GM21737 (cell line): ENCODE data around the gene MYL7.

Source experiments
- ATAC-seq: cut with Tn5 transposase; IDR thresholded peaks from one replicate; pipeline ENCODE4 v1.9.1; 2021; ENCODE audit warnings: mild to moderate bottlenecking, moderate library complexity; ENCODE audit not compliant: unreplicated experiment

The MYL7 gene

DNA sequence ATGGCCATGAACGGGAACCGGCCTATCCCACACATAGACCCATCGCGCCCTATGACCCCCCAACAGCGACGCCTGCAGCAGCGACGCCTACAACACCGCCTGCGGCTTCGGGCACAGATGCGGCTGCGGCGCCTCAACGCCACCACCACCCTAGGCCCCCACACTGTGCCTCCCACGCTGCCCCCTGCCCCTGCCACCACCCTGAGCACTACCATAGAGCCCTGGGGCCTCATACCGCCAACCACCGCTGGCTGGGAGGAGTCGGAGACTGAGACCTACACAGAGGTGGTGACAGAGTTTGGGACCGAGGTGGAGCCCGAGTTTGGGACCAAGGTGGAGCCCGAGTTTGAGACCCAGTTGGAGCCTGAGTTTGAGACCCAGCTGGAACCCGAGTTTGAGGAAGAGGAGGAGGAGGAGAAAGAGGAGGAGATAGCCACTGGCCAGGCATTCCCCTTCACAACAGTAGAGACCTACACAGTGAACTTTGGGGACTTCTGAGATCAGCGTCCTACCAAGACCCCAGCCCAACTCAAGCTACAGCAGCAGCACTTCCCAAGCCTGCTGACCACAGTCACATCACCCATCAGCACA is 27.3 kb downstream of the MYL7 start:
- no peak for ATAC-seq

DNA sequence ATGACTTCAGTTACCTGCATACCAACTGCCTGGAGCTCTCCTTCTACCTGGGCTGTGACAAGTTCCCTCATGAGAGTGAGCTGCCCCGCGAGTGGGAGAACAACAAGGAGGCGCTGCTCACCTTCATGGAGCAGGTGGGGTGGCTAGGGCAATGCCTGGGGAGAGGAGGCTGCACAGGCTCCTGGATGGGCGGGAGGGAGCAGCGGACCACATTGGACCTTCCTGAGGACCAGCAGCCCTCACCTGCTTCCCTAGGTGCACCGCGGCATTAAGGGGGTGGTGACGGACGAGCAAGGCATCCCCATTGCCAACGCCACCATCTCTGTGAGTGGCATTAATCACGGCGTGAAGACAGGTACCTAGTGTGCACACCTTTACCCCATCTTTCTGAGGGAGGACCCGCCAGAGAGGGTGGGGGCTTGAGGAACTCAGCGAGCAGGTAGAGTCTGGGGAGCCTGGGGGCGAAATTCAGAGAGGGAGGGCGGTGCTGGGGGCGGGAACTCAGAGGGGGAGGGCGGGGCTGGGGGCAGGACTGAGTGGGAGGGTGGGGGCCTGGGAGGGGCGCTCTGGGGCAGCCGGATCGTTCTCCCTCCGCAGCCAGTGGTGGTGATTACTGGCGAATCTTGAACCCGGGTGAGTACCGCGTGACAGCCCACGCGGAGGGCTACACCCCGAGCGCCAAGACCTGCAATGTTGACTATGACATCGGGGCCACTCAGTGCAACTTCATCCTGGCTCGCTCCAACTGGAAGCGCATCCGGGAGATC is 28.0 kb downstream of the MYL7 start:
- no peak for ATAC-seq

DNA sequence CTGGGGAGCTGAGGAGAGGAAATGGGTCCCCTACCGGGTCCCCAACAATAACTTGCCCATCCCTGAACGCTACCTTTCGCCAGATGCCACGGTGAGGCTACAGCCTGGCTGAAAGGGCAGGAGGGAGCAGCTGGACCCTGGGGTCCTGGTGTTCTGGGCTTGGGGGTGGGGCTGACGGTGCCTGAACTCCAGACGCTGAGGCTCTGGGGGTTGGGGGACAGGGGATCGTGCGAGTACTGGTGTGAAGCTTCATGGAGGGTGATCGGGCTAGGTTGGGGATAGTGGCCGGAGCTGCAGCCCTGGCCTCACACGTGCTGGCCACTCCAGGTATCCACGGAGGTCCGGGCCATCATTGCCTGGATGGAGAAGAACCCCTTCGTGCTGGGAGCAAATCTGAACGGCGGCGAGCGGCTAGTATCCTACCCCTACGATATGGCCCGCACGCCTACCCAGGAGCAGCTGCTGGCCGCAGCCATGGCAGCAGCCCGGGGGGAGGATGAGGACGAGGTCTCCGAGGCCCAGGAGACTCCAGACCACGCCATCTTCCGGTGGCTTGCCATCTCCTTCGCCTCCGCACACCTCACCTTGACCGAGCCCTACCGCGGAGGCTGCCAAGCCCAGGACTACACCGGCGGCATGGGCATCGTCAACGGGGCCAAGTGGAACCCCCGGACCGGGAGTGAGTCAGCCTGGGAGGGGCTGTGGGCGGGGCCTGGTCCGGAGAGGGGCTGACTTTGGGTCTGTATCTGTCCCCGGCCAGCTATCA is 28.7 kb downstream of the MYL7 start:
- ATAC-seq: no peak

DNA sequence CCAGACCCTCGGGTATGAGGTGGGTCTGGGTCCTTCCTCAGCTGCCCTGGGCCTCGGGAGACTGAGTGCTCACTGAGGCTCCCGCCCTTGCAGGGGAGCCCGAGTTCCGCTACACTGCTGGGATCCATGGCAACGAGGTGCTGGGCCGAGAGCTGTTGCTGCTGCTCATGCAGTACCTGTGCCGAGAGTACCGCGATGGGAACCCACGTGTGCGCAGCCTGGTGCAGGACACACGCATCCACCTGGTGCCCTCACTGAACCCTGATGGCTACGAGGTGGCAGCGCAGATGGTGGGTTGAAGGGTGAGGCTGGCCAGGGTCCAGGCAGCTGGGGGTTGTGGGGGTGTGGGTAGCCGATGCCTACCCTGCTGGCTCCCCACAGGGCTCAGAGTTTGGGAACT is 29.4 kb downstream of the MYL7 start:
- ATAC-seq: no peak

DNA sequence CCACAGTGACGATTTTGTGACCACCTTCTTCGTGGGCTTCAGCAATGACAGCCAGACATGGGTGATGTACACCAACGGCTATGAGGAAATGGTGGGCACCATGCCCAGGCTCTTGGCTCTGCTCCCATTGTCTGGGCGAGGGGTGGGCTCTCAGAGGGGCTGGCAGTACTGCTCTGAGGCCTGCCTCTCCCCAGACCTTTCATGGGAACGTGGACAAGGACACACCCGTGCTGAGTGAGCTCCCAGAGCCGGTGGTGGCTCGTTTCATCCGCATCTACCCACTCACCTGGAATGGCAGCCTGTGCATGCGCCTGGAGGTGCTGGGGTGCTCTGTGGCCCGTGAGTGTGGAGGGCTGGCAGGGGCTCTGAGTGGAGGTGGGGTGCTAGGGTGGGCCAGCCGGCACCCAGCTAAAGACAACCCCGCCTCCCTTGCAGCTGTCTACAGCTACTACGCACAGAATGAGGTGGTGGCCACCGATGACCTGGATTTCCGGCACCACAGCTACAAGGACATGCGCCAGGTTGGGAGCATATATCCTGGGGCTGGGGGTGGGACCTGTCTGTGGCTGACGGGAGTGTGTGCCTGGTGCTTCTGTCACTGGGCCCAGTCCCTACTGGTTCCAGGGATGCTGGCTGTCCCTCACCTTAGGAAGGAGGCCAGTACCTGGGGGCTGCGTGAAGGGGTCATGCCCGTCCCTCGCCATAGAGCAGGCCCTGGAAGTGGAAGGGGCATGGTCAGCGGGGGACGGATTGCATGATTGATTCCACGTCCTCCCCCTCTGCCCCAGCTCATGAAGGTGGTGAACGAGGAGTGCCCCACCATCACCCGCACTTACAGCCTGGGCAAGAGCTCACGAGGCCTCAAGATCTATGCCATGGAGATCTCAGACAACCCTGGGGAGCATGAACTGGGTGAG is 30.2 kb downstream of the MYL7 start:
- ATAC-seq: no peak

DNA sequence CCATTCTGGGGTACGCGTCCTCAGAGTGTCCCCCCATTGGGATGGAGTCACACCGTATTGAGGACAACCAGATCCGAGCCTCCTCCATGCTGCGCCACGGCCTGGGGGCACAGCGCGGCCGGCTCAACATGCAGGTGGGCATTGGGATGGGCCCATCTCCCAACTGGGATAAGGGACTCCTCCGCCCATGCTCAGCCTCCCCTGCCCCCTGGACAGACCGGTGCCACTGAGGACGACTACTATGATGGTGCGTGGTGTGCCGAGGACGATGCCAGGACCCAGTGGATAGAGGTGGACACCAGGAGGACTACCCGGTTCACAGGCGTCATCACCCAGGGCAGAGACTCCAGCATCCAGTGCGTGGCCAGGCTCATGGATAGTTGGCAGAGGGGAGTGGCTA is 31.1 kb downstream of the MYL7 start:
- ATAC-seq: no peak

DNA sequence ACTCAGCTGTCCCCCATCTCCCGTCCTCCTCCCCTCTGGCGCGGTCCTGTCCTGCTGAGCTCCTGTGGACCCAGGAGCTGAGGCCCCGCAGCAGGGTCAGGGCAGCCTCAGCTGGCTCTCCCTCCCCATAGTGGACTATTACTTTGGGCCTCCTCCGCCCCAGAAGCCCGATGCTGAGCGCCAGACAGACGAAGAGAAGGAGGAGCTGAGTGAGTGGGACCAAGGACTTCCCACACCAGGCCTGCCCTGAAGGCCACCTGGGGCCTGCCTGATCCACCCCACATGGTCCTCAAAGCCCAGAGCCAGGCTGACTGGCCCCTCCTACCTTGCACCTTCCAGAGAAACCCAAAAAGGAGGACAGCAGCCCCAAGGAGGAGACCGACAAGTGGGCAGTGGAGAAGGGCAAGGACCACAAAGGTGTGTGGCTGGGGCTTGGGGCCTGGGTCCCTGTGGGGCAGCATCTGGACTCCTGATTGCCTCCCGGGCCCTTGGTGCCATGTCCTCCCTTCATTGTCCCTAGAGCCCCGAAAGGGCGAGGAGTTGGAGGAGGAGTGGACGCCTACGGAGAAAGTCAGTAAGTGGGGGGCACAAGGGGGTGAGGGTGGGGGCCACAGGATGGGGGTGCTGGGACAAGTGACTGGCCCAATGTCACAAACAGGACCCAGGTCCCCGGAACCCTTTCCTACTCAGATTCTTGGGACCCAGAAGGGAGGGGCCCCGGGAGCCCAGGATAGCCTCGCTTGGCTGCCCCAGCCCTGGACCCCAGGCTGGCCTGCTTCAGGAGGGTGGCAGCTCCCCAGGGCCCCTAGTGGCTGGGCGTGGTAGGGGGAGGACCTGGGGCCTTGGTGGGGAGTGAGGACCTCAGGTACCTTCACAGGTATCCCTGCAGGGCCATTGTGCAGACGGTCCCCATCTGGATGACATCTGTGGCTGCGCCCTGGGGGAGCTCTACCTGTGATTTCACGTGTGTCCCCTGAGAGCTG is 32.1 kb downstream of the MYL7 start:
- no peak for ATAC-seq

GRCh38 chr7:44107961-44108767 is 33.0 kb downstream of the MYL7 start:
- ATAC-seq: no peak

GRCh38 chr7:44107116-44107960 is 33.8 kb downstream of the MYL7 start:
- no peak for ATAC-seq

GRCh38 chr7:44106311-44107065 is 34.6 kb downstream of the MYL7 start:
- no peak for ATAC-seq

- no peak for ATAC-seq
These were observed 35.3 kb downstream of the MYL7 start for GRCh38 chr7:44105832-44106231.

GRCh38 chr7:44104860-44105771 is 36.0 kb downstream of the MYL7 start:
- no peak for ATAC-seq

DNA sequence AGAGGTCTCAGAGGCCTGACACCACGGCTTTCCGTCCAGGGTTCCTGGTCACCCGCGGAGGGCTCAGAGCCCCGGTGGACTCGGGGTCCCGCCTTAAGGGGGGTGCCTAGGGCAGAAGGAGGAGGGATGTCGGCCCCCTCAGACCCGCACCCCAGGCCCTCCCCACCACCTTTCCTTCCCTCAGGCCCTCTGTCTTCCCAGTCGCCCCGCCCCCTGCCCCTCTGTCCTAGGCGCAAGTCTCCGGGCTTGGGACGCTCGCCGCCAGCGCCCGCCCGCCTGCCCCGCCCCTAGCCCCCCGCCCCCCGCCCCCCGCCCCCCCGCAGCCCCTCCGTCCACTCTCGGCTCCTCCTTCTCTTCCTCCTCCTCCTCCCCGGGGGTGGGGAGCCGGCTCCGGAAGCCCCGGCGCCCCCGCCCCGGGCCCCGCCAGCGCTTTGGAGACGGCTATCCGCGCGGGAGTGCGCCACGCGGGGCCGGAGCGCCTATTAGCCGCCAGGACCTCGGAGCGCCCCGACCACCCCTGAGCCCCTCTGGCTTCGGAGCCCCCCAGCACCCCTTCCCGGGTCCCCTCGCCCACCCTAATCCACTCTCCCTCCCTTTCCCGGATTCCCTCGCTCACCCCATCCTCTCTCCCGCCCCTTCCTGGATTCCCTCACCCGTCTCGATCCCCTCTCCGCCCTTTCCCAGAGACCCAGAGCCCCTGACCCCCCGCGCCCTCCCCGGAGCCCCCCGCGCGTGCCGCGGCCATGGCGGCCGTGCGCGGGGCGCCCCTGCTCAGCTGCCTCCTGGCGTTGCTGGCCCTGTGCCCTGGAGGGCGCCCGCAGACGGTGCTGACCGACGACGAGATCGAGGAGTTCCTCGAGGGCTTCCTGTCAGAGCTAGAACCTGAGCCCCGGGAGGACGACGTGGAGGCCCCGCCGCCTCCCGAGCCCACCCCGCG is 36.9 kb downstream of the MYL7 start, which contains the start of gene AEBP1:
Gene AEBP1, plus strand, starts transcription at position 423 of the 937 bp plus-strand sequence. Its CDS starts 321 bp downstream, at position 744.
- ATAC-seq: no peak

GRCh38 chr7:44103566-44103922 is 37.6 kb downstream of the MYL7 start:
- no peak for ATAC-seq
